Fibroblast of pulmonary artery (primary cell): Measurements from ENCODE around the gene RER1.

Experiments used
- DNase-seq: peaks from one replicate; pipeline ENCODE4 v3.0.0-alpha.2; 2010; ENCODE audit warnings: low read depth
- H3K4me3 ChIP-seq: replicated peaks from 2 replicates; pipeline ENCODE4 v1.5.1; 2011; ENCODE audit warnings: low read depth, mild to moderate bottlenecking, control low read depth, low read length, moderate library complexity
- TF ChIP-seq, protein P1 (sequence below): IDR thresholded peaks from 2 replicates; pipeline ENCODE4 v1.5.1; 2011; ENCODE audit warnings: mild to moderate bottlenecking, control low read depth, low read length, inconsistent platforms; ENCODE audit errors: missing control alignments

Gene RER1

DNA sequence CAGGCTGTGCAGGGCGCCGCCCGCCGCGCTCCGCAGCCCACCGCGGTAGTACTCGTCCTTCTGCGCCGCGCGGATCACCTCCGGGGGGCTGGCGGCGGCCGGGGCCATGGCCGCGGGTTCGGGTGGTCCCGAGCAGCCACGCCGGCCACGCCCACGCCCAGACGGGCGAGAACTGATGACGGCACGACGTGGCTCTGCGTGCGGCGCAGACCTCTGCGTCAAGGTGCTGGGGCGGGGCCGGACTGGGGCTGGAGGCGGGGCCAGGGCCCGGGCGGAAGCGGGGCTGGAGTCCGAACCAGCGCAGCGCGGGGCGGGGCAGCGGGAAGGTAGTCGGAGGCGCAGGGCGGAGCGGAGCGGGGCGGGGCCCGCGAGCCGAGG is 20.7 kb downstream of the RER1 start, which contains the start of gene PEX10:
PEX10 (minus strand) TSS at position 170 of the 378 bp plus-strand sequence; CDS start at position 108, 62 bp downstream.
- peak within 1 kb of the TSS; percentile 82 for H3K4me3 ChIP-seq
- DNase-seq, result peak; percentile 94
- TF ChIP-seq, protein P1, sequence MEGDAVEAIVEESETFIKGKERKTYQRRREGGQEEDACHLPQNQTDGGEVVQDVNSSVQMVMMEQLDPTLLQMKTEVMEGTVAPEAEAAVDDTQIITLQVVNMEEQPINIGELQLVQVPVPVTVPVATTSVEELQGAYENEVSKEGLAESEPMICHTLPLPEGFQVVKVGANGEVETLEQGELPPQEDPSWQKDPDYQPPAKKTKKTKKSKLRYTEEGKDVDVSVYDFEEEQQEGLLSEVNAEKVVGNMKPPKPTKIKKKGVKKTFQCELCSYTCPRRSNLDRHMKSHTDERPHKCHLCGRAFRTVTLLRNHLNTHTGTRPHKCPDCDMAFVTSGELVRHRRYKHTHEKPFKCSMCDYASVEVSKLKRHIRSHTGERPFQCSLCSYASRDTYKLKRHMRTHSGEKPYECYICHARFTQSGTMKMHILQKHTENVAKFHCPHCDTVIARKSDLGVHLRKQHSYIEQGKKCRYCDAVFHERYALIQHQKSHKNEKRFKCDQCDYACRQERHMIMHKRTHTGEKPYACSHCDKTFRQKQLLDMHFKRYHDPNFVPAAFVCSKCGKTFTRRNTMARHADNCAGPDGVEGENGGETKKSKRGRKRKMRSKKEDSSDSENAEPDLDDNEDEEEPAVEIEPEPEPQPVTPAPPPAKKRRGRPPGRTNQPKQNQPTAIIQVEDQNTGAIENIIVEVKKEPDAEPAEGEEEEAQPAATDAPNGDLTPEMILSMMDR, result no peak

DNA sequence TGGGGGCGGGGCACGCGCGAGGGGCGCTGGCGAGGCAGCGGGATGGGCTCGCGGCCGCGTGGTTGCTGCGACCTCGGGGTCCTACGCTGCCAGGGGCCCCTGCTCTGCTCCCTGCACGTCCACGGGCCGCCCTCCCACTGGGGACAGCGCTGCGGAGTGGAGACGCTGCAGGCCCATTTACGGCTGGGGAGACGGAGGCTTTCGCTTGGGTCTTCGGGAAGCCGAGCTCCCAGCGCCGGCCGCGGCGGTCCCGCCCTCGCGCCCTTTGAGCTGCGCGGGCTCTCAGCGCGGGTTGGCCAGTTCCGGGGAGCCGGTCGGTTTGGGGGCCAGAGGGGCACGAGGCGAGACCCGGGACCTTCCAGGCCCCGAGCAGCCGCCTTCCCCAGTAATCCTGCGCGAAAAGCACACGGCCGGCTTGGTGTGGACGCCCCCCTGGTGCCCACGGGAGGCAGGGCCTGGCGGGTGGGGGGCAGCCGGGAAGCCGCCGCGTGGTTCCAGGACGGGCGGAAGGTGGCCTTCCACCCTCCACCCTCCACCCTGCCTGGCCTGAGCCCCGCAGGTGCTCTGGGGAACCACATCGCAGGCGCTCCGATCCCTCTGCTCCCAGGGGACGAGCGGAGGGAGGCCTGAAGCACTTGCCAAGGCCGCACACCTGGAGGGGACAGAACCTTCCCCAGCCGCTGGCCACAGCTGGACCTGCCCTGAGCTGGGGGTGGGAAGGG is 21.3 kb downstream of the RER1 start:
- TF ChIP-seq, protein P1, result no peak
- peak; percentile 49 for DNase-seq
- peak overlapping the region; percentile 64 for H3K4me3 ChIP-seq

DNA sequence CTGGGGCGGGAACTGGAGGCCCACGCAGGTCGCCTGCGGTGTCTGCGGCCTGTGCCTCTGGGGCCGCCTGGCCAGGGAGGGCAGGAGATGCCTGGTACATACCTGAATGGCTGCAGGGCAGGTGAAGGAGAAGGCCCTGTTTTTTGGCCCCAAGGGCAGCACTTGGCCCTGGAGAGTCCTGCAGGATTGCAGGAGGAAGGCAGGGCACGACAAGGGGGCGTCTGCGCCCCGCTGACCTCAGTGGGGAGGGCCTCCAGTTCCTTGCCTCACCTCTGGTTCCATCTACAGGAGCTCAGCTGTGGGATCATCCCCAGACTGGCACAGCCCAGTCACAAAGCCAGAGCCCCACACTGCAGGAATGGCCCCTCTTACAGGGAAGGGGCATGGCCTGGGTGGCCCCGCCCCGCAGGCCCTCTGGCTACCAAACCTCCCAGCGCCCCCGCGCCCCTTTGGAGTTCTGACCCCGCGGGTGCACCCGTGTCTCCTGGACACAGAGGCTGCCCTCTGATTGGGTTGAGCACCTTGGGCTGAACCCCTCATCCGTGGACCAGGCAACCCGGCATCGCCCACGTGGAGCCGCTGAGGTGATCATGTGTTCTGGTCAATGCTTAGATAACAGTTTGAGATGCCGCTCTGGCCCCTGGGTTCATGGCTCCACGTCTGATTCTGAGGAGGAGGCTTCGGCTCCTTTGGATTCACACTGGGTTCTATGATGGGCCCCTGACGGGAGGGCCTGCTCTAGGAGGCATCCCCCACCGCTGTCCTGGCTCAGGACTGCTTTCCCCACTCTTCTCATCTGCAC is 22.1 kb downstream of the RER1 start:
- DNase-seq, result no peak
- TF ChIP-seq, protein P1, result no peak

DNA sequence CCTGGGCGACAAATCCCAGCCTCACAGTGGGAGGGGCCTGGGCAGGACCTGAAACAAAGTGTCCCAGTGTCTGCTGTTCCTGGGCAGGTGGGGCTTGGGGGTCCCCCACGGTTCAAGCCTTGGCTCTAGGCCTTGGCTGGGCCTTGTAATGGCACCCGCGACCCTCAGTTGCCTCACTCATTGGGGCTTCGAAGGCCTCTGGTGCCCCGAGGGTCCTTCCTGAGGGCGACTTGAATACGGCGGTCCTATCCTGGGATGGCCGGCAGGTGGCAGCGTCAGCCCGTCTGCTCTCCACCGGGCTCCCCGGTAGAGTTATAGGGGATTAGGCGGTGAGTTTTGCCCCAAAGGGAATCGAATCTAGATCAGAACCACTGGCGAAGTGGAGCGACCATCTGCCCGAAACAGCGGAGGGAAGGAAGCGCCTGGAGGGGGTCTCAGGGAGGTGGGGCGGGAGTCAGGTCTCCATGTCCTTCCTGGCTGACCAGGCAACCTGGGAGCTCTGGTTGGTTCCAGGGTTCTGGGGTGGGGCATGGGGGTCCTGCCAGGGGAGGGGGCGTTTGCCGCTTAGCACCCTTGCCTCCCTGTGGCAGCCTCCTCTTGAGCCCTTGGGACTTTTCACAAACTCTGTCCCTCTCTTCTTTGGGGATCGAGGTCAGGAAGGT is 22.8 kb downstream of the RER1 start:
- TF ChIP-seq, protein P1, result peak; percentile 79
- DNase-seq, result peak; percentile 55
- H3K4me3 ChIP-seq, result no peak overlapping the region

More for the DNA sequence above, 22.1 kb downstream of the RER1 start:
- H3K4me3 ChIP-seq, result peak overlapping the region; percentile 64

DNA sequence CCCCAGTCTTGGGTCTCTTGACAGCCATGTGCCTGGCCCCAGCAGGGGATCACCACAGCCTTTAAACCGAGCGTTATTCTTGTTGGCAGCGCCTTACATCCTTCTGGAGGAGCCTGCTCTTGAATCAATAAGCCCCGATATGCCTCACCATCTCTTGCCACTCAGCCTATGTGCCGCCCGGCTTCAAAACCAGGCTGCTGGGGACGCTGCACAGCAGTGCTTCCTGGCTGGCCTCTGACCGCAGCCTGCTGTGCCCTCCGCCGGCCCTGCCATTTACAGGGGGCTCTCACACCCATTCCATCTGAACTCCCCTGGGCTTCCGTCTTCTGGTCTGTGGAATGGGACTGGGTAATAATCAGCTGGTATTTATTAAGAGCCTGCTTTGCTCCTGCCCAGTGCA is 23.7 kb downstream of the RER1 start:
- TF ChIP-seq, protein P1, result no peak
- no peak for DNase-seq
- no peak overlapping the region for H3K4me3 ChIP-seq

DNA sequence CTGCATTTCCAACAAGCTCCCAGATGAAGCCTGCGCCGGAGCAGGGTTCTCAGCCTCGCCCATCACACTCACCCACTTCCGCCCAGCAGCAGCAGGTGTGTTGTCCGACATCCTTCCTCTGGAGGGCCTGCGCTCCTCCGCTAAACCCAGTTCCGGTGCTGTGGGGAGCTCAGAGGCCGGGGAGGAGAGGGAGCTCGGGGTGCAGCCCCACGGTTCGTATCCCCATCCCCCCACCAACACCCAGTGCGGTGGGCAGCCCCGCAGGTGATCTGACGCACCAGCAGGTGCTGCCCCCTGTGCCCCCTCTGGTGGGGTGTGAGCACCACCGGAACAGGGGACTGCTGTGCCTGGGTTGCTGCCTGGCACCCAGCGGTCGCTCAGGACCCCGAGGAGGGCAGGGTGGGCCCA is 24.2 kb downstream of the RER1 start:
- no peak overlapping the region for H3K4me3 ChIP-seq
- DNase-seq, result no peak
- TF ChIP-seq, protein P1, result no peak
